Panc1 (cell line): ENCODE results near the gene ASTN2. TPM values are rescaled to one million over a fixed set of nuclear protein-coding genes. Genes with fewer than 3 reads are reported as not detected.

Experiments used
- ATAC-seq: fragments of 200-7000 bp; cut with Tn5 transposase; 2 replicates; pipeline ENCODE4 v1.9.1; 2020; ENCODE audit warnings: mild to moderate bottlenecking, moderate library complexity
- BruUV-seq: library from RNA; stranded (reverse); fragments of 400-500 nt; replicated peaks from 2 replicates; lab custom pipeline; 2021; lab: Mats Ljungman, UMichigan
- CTCF ChIA-PET: fragments of 300-600 bp; sonication (Branson Sonifier 250); formaldehyde crosslinking; loops from one replicate; lab custom pipeline; 2022; ENCODE audit warnings: antibody characterized with exemption; lab: Charles Lee
- POLR2A ChIA-PET: fragments of 300-600 bp; sonication (Branson Sonifier 250); formaldehyde crosslinking; loops from one replicate; lab custom pipeline; 2022; ENCODE audit warnings: antibody characterized with exemption; lab: Charles Lee
- DNase-seq: peaks from one replicate; pipeline ENCODE4 v3.0.0-alpha.2; 2010; ENCODE audit warnings: low read depth, low spot score
- H3K27ac ChIP-seq: 2 replicates; pipeline ENCODE4 v1.5.1; 2011; ENCODE audit warnings: mild to moderate bottlenecking, low read length, inconsistent platforms
- H3K27me3 ChIP-seq: fragments of 200-500 bp; sonication (Bioruptor generic); 2 replicates; pipeline ENCODE4 v1.6.0; 2014; ENCODE audit warnings: low read length, inconsistent platforms; ENCODE audit not compliant: control insufficient read depth, insufficient read depth
- H3K36me3 ChIP-seq: fragments of 200-500 bp; sonication (Bioruptor generic); 2 replicates; pipeline ENCODE4 v1.5.1; 2014; ENCODE audit warnings: inconsistent platforms, mild to moderate bottlenecking, low read length, moderate library complexity; ENCODE audit not compliant: control insufficient read depth, insufficient read depth
- H3K4me1 ChIP-seq: 2 replicates; pipeline ENCODE4 v1.5.1; 2011; ENCODE audit warnings: inconsistent platforms, mild to moderate bottlenecking, low read length, moderate library complexity; ENCODE audit not compliant: control insufficient read depth, insufficient read depth
- H3K4me3 ChIP-seq, 2 experiments: 2 replicates each; pipeline ENCODE4 v1.5.1; 2011 to 2012; ENCODE audit warnings: low read depth in 2 of 2, low read length in 2 of 2, mild to moderate bottlenecking in 2 of 2, inconsistent platforms in 1 of 2, moderate library complexity in 1 of 2
- H3K9me3 ChIP-seq: fragments of 200-500 bp; sonication (Bioruptor generic); 2 replicates; pipeline ENCODE4 v1.5.1; 2014; ENCODE audit warnings: low read depth, mild to moderate bottlenecking, inconsistent platforms, low read length, moderate library complexity; ENCODE audit not compliant: control insufficient read depth, insufficient read depth
- POLR2AphosphoS5 ChIP-seq: IDR thresholded peaks from 2 replicates; pipeline ENCODE4 v1.6.1; 2012; ENCODE audit warnings: mild to moderate bottlenecking, low read depth, low read length, moderate library complexity
- SIN3A ChIP-seq: IDR thresholded peaks from 2 replicates; pipeline ENCODE4 v1.6.1; 2012; ENCODE audit warnings: low read depth, mild to moderate bottlenecking, low read length, moderate library complexity, borderline replicate concordance; ENCODE audit not compliant: insufficient read depth
- TCF7L2 ChIP-seq: IDR thresholded peaks from 2 replicates; pipeline ENCODE4 v1.6.1; 2011; ENCODE audit warnings: mild to moderate bottlenecking, low read depth, low read length, inconsistent platforms
- in situ Hi-C: cut with HindIII; loops from 2 replicates; pipeline ENCODE4 v1.10.0; 2016; ENCODE audit warnings: low sequenced_read_pairs, low pct_unique_long_range_greater_than_20kb
- intact Hi-C: fragments of 100-400 bp; cut with micrococcal nuclease; formaldehyde crosslinking; loops from one replicate; pipeline ENCODE4 v1.10.0; 2022; ENCODE audit not compliant: unreplicated experiment
- total RNA-seq: library from RNA; stranded (reverse); gene quantifications from one replicate; pipeline ENCODE4 v1.2.1, GENCODE V29; 2021; ENCODE audit not compliant: unreplicated experiment
- TF ChIP-seq, protein P1 (sequence below): fragments of 450-650 bp; IDR thresholded peaks from 2 replicates; pipeline ENCODE4 v1.5.1; 2017; ENCODE audit warnings: mild to moderate bottlenecking
- TF ChIP-seq, protein P2 (sequence below), 2 experiments: IDR thresholded peaks; 2 replicates each; pipeline ENCODE4 v1.6.1; 2011 to 2012; ENCODE audit warnings: low read depth in 2 of 2, control low read depth in 1 of 2, low read length in 1 of 2, mild to moderate bottlenecking in 1 of 2, moderate library complexity in 1 of 2; ENCODE audit not compliant: insufficient read depth in 1 of 2

Gene ASTN2
- total RNA-seq, 1 experiment from 2014 or later: 3.9 TPM

DNA sequence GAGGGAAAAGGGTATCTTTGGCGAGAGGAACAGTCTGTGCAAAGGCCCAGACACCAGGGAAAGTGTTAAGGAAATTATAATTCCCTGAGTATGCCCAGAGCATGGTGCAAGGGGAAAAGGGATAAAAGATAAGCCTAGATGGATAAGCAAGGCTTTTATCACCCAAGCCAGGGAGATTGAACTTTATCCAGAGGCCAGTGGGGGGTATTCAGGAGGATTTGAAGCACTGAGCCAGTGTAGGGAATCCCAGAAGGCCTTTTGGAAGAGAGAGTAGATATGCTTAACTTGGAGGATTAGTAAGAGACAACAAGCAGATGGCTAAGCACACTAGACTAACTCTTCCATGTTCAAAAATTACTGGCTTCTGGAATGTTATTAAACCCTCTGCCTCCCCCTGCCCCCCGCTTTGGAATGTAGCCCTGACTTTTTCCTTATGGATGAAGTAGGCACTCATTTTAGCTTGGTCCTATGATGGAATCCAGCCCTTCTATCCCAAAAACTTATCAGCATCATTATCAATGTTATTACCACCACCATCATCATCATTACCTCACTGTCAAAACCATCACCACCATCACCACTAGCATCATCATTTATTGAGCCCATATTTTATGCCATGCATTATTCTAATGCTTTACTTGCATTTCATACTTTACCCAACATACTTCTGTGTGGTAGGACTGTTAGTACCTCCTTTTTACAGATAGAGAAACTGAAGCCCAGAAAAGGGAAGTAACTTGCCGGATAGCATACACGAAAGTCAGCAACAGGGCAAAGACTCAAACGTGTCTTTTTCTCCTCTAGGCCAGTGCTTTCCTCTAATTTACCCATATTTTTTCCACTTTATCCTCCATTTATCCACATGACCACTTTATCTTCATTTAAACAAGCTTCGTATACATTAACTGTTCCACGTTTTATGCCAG is 1024.3 kb downstream of the ASTN2 start:
- POLR2A ChIA-PET: no interaction called here
- in situ Hi-C loops (no loop called here), intact Hi-C loops (no loop called here)
- H3K4me1 ChIP-seq: no peaks in the 10 kb centered on the region
- no peak overlapping the region for H3K27ac ChIP-seq
- no TSS peak for BruUV-seq
- no peak for ATAC-seq
- no peaks in the 10 kb centered on the region for H3K36me3 ChIP-seq
- H3K9me3 ChIP-seq: no peaks in the 10 kb centered on the region
- TF ChIP-seq, protein P1, sequence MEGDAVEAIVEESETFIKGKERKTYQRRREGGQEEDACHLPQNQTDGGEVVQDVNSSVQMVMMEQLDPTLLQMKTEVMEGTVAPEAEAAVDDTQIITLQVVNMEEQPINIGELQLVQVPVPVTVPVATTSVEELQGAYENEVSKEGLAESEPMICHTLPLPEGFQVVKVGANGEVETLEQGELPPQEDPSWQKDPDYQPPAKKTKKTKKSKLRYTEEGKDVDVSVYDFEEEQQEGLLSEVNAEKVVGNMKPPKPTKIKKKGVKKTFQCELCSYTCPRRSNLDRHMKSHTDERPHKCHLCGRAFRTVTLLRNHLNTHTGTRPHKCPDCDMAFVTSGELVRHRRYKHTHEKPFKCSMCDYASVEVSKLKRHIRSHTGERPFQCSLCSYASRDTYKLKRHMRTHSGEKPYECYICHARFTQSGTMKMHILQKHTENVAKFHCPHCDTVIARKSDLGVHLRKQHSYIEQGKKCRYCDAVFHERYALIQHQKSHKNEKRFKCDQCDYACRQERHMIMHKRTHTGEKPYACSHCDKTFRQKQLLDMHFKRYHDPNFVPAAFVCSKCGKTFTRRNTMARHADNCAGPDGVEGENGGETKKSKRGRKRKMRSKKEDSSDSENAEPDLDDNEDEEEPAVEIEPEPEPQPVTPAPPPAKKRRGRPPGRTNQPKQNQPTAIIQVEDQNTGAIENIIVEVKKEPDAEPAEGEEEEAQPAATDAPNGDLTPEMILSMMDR: no peak
- TF ChIP-seq SIN3A: no peak
- TF ChIP-seq, protein P2, sequence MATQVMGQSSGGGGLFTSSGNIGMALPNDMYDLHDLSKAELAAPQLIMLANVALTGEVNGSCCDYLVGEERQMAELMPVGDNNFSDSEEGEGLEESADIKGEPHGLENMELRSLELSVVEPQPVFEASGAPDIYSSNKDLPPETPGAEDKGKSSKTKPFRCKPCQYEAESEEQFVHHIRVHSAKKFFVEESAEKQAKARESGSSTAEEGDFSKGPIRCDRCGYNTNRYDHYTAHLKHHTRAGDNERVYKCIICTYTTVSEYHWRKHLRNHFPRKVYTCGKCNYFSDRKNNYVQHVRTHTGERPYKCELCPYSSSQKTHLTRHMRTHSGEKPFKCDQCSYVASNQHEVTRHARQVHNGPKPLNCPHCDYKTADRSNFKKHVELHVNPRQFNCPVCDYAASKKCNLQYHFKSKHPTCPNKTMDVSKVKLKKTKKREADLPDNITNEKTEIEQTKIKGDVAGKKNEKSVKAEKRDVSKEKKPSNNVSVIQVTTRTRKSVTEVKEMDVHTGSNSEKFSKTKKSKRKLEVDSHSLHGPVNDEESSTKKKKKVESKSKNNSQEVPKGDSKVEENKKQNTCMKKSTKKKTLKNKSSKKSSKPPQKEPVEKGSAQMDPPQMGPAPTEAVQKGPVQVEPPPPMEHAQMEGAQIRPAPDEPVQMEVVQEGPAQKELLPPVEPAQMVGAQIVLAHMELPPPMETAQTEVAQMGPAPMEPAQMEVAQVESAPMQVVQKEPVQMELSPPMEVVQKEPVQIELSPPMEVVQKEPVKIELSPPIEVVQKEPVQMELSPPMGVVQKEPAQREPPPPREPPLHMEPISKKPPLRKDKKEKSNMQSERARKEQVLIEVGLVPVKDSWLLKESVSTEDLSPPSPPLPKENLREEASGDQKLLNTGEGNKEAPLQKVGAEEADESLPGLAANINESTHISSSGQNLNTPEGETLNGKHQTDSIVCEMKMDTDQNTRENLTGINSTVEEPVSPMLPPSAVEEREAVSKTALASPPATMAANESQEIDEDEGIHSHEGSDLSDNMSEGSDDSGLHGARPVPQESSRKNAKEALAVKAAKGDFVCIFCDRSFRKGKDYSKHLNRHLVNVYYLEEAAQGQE (IDR thresholded peaks at IDR 0.05; ENCODE audit: insufficient read depth in 1 of 2, low read depth in 2 of 2, low read length in 1 of 2): no peak
- no peak for TF ChIP-seq TCF7L2
- TF ChIP-seq POLR2AphosphoS5: no peak
- H3K27me3 ChIP-seq: no peaks in the 10 kb centered on the region
- H3K4me3 ChIP-seq: no peak overlapping the region
- DNase-seq: no peak
- CTCF ChIA-PET: no interaction called here

DNA sequence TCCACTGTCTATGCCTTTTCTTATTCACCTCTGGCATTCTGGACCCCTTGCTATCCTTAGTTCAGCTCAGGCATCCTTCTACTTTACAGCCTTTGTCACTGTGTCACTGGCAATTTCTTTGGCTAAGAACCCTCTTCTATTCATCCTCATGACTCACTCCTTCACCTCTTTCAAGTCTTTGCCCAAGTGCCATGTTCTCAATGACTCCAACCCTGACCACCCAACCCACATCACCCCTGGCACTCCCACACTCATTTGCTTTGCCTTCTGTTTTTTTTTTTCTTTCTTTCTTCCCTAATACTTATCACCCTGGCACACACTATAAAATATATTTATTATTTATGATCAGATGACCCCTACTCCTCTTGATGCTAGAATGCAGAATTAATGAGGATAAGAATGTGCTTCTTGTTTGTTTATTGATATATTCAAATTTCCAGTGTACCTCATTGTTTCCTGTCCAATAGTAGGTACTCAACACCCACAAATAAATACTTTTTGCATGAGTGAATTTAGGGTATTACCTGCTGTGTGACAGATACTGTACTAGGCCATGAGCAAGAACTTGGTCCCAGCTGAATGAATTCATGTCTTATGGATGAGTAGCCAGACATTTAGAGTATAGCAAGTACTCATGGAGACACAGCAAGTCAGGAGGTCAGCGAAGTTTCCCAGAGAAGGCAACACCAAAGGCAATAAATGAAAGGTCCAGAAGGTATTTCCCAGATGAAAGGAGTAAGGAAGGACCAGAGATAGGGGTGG is 1025.1 kb downstream of the ASTN2 start:
- DNase-seq (no peak), ATAC-seq (no peak)
- in situ Hi-C loops: no loop called here
- no TSS peak for BruUV-seq
- H3K27ac ChIP-seq: no peak overlapping the region
- POLR2A ChIA-PET: no interaction called here
- H3K36me3 ChIP-seq: no peaks in the 10 kb centered on the region
- CTCF ChIA-PET: no interaction called here
- intact Hi-C loops: no loop called here
- H3K4me1 ChIP-seq: no peaks in the 10 kb centered on the region
- no peaks in the 10 kb centered on the region for H3K27me3 ChIP-seq
- no peak overlapping the region for H3K4me3 ChIP-seq
- H3K9me3 ChIP-seq: no peaks in the 10 kb centered on the region
- TF ChIP-seq, protein P2 (IDR thresholded peaks at IDR 0.05; ENCODE audit: insufficient read depth in 1 of 2, low read depth in 2 of 2, low read length in 1 of 2): no peak
- TF ChIP-seq, protein P1: no peak
- TF ChIP-seq SIN3A: no peak
- TF ChIP-seq POLR2AphosphoS5: no peak
